ENCODE data around the gene RAB3A.

The RAB3A gene

DNA sequence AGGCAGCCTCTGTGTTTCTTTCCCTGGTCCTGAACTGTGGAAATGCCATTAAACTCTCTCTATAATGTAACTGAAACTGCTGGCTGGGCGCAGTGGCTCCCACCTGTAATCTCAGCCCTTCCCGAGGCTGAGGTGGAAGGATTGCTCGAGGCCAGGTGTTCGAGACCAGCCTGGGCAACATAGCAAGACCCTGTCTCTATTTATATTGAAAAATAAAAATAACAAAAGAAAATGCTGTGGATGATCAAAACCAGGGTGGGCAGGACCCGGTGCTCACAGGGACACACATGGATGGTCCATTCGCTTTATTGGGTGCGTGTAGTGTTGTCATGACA lies 7.4 kb downstream of the RAB3A start:
- DNase-seq: no peak

DNA sequence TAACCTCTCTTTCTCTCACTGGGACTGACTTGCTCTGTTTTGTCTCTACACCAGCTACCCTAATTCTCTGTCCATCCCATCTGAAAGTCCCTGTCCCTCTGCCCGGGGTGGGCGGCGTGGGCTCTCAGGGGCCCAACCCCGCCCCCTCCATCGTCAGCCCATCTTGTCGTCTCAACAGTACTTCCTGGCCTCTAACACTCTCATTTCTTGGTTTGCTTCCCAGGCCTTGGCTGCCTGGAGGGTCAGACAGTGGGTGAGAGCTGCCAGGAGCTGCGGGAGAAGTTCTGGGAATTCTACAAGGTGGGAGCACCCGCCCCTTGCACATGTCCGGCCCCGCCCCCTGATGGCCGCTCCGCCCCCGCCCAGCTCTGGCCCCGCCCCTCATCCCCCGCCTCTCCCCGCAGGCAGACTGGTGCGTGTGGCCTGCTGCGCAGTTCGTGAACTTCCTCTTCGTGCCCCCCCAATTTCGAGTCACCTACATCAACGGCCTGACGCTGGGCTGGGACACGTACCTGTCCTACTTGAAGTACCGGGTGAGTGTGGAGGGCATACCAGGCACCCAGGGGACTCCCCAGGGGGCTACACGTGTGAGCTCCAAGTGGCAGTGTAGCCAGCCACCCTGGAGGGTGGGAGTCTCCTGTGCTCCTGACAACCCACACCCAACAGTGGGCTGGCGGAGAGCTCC lies 9.1 kb downstream of the RAB3A start:
- no peak for DNase-seq

DNA sequence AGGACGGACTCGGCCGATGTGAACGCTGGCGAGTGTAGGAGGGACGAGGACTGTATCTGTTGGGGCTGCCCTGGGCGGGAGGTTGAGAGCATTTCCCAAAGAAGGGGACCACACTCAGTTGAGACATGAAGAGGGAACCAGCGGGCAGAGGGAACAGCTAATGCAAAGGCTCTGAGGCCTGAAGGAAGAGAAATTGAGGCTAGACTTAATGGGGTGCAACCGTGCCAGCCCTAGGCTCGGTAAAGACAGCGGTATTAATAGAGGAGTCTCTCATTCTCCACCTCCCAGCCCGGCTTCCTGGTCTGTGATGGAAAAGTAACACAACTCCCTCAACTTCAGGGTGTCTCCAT lies 9.7 kb downstream of the RAB3A start:
- DNase-seq: no peak

DNA sequence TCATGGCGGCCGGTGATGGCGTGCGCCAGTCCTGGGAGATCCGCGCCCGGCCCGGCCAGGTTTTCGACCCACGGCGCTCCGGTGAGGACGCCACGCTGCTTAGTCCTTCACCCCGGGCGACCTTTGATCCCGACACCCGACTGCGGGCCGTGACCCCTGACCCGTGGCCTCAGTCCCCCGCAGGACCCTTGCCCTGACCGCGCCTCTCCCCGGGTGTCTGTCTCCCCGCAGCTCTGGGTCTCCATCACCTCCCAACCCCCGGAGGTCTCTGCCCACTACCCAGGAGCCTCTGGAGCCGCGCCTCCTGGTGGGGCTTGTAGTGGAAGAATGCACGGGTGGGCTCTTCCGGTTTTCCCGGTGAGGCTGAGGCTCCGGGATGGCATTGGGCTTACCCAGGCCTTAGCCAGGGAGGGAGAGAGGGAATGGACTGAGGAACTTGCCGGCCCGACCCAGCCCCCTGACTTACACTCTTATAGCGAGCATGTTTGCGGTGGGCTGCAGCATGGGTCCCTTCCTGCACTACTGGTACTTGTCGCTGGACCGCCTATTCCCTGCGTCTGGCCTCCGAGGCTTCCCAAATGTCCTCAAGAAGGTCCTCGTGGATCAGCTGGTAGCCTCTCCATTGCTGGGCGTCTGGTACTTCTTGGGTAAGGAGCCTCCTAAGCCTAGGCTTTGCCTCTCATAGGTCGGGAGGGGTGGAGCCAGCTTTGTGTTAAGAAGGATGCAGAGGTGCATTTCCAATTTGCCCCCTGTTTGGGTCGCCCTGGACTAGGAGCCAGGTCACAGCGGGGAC lies 10.3 kb downstream of the RAB3A start:
- no peak for DNase-seq

DNA sequence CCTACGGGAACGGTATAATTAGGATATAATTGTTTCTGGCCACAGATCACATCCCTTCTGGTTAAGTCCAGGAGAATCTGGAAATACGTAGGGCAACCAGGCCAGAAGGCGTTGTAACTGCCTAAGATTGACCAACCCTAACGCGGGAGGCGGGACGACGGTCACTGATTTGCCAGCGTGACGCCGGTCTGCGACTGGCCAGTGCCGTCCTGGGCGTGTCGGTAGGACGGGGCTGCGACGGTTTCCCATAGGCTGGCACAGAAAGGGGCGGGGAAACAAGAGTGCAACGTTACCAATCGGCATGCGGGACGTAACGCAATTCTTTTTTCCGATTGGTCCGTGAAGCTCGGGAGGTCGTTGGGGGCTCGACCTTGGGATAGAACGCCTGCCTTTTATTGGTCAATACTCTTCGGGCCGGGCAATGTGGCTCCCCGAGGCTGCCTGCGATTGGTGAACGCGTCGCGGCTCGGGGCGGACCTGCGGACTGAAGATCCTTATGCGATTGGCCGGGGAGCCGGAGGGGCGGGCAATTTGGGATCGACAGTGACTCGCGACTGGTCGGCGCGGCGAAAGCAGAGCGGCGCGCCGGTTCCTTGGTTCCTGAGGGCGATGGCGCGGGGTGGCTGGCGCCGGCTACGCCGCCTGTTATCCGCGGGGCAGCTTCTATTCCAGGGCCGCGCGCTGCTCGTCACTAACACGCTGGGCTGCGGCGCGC lies 11.0 kb downstream of the RAB3A start, which contains the start of gene MPV17L2:
Gene MPV17L2, plus strand, starts transcription at position 546 of the 715 bp plus-strand sequence. Its CDS starts 64 bp downstream, at position 610.
- peak; percentile 99 for DNase-seq

DNA sequence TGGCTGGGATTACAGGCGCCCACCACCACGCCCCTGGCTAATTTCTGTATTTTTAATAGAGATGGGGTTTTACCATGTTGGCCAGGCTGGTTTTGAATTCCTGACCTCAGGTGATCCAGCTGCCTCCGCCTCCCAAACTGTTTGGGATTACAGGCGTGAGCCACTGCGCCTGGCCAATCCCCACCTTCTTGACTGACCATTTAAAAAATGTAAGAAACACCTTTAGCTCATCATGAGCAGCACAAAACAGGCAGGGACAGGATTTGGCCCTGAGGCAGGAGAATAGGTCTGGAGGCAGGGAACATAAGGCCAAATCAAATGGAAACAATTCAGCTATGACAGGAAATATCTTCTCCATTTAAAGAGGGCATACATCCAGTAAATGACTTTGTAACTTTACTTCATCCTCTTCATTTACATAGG lies 12.2 kb downstream of the RAB3A start:
- no peak for DNase-seq

DNA sequence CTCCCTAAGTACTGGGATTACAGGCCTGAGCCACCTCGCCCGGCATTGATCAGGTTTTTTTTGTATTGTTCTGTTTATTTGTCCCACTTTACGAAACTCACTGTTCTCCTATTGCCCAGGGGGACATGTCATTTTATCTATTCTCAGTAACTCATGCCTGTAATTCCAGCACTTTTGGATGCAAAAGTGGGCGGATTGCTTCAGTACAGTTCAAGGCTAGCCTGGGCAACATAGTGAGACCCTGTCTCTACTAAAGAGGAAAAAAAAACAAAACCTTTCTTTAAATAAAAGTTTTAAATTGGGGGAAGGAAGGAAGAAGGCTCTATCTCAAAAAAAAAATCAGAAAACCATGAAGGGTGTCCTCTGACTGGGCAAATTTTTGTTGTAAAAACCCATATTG lies 13.6 kb downstream of the RAB3A start:
- DNase-seq: no peak

DNA sequence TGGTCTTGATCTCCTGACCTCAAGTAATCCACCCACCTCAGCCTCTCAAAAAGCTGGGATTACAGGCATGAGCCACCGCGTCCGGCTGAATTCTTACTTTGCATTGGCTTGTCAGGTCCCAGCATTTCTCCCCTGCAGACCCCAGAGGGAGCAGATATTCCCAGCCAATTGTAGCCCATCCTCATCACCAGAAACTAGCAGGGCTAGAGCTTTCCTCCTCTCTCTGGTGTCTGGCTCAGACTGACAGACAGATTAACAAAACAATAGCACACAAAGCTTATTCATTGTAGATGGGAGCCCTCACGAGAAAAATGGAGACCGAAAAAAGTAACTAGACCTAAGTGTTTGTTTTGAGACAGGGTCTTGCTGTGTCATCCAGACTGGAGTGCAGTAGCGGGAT lies 18.3 kb downstream of the RAB3A start:
- DNase-seq: no peak

DNA sequence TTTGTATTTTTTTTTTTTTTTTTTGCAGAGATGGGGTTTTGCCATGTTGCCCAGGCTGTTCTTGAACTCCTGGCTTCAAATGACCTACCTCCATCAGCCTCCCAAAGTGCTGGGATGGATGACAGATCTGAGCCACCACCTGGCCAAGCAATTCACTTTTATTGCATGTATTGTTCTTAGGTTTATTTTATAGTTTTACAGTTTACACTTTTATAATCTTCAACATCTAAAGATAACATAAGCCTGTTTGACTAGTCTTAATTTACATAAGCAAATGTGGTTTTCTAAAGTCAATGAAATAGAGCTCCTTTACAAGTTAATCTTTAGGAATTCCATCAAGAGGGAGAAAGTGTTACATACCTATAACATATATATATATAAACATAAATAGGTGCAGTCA lies 20.3 kb downstream of the RAB3A start:
- no peak for DNase-seq

DNA sequence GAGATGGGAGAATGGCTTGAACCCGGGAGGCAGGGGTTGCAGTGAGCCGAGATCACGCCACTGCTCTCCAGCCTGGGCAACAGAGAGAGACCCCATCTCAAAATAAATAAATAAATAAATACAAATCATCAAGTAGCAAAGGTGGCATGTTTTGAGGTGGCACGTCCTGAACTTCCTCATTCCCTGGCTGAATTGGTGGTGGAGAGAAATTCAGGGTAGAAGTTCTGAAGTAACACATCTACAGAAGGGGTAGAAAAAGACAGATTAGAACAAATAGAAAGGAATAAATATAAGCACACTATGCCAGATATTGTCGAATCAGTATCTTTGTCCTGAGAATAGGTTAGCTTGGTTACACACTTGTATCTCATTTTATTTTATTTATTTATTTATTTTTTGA lies 23.9 kb downstream of the RAB3A start:
- DNase-seq: no peak

DNA sequence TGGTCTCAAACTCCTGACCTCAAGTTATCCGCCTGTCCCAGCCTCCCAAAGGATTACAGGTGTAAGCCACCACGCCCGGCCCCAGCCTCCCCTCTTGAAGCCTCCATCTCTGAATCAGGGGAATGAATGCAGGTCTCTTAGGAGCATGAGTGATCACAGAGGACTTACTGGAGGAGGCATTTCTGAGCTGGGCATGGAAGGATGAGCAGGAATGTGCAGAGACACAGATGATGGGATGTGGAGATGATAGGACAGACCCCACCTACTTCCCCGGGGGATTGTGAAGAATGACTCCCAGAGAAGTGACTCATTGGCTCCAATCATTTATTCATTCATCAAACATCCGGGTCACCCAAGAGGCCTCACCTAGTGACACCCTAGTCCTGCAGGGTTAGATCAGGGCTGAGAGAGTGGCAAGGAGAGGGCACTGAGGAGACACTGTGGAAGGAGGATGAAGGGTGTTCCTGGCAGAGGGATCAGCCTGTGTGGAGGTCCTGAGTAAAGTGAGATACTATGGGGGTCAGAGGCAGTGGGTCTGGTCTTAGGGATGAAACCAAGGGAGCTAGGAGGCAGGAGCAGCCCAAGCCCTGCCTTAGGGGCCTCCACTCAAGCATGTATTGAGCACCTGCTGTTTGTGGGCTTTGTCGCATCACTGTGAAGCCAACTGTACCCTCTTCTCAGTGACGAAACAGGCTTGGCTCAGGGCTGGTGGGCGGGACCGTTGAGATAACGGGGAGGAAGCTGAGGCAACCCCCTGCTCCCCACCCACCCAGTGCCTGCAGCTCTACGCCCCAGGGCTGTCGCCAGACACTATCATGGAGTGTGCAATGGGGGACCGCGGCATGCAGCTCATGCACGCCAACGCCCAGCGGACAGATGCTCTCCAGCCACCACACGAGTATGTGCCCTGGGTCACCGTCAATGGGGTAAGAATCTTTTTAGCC lies 27.2 kb downstream of the RAB3A start:
- no peak for DNase-seq

DNA sequence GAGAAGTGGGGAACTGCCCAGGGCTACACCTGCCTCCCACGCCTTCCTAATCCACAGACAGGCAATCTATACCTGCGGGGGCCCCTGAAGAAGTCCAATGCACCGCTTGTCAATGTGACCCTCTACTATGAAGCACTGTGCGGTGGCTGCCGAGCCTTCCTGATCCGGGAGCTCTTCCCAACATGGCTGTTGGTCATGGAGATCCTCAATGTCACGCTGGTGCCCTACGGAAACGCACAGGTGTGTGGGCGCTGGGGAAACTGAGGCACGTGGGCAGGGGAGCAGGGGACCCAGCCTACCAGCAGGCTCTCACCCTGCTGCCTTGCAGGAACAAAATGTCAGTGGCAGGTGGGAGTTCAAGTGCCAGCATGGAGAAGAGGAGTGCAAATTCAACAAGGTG lies 28.9 kb downstream of the RAB3A start:
- no peak for DNase-seq

DNA sequence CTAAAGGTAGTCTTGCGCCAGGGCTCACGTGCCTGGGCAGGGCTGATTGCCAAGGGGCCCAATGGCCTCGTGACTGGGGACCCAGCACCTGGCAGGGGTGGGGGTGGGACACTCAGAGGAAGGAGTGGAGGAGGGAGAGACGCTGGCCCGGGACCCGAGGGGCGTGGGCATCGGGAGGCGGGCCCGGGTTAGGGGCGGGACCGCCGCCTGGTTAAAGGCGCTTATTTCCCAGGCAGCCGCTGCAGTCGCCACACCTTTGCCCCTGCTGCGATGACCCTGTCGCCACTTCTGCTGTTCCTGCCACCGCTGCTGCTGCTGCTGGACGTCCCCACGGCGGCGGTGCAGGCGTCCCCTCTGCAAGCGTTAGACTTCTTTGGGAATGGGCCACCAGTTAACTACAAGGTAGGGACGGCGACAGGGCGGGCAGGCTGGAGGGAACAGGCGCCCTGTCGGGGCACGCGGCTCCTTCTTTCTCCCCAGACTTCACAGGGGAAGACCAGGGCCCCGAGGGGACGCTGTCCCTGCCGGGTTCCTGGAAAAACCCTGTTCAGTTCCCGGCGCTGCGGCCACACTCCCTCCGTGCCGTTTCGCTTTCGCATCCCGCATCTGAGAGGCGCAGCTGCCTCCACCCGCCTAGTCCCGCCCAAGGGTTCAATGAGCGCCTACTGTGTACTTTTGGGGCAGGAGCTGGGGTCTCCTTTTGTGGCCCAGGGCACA lies 30.1 kb downstream of the RAB3A start, which contains the start of gene IFI30:
Gene IFI30, plus strand, starts transcription at position 242 of the 717 bp plus-strand sequence. Its CDS starts 29 bp downstream, at position 271.
- DNase-seq: peak; percentile 79 to 82

DNA sequence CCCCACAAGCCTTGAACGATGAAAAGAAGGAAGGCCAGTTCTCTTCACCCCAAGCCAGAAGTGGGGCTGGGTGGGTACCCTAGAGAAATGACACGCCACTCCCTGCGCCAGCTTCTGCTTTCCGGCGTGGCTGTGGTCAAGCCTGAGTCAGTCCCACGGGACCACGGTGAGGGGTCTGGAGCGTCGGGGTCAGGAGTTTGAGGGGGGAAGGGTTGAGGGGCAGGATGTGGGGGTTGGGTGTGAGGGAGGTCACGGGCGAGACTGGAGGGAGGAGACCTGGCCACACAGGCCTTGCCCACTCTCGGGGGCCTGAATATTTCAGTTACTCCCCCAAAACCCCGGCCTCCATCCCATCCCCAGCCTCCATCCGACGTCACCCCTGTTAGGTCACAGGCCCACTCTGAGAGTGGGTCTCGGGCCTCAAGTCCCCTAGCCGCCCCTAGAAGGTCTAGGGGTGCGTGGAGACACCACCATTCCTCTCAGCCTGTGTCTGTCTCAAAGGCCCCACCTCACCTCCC lies 30.7 kb downstream of the RAB3A start:
- no peak for DNase-seq

DNA sequence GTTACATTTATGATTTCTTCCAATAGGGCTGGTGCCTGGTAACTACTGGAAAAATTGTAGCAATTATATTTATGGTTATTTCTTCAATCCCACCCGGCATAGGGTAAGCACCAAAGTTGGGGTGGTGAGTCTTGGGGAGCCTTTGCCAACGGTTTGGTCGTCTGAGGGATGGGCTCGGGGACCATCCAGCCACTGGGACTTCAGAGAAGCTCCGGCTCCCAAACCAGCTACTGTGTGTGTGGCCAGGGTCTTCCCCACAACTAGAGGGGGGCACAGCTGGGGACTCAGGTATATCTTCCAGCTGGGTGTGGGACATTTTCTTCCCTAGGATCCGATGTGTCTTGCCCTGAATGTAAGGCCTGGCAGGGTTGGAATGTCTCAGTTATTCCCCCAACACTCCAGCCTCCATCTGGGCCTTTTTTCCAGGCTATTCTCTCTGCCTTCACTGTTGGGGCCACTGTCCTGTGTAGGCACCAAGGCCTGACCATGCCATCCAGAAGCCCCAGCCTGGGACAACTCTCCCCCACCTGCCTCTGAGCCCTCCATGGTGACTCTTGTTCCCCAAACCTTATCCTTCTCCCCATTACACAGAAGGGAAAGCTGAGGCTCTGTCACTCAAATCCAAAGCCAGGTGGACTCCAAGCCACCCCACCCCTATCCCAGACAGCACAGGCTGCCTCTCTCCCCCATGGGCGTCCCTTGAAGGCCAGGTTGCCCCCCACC lies 31.4 kb downstream of the RAB3A start:
- no peak for DNase-seq

DNA sequence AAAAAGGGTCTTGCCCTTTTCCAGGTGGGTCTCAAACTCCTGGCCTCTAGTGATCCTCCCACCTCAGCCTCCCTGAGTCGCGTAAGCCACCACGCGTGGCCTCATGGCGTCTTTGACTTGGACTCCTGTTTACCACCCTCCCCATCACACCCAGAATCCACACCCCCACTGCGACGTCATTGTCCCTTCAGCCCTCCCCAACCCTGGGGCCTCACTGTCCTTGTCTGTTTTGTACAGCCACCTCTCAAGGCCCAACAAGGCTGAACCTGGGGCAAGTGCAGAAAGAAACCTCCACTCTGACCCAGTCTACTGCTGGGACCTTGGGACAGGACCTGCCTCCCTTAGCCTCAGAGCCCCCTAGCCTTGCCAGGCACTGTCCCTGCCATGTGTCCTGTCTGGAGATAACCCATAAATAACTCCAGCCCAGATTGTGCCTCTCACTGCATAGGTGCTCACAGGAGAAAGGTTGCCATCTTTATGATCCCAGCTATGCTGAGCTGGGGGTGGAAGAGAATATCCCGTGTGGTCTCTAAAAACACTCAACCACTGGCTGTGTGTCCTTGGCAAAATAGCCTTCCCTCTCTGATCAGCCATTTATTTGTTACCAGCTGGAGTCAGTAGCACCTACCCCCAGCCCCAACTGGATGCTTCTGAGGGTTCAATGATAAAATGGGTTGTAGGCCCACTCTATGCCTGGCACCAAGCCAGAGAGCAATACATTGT lies 32.1 kb downstream of the RAB3A start:
- DNase-seq: no peak

DNA sequence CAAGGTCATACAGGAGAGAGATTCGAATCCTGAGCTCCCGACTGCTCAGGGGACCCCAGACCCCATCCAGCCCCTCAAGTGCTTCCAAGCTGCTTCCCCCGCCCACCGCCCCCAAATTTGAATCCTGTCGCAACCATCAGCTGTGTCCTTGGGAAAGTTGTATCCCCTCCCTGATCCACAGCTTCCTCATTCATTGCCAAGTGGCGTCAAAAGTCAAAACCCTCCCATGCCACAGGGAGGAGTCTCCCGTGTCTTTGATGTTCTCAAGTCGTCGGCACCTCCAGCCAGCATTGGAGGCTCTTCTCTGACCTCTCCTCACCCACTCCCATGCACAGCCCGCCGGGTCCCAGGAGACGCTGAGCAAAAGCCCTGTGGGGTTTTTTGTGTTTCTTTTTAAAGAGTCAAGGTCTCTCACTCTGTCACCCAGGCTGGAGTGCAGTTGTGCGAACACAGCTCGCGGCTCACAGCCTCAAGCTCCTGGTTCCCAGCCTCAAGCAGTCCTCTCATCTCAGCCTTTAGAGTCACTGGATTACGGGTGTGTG lies 33.1 kb downstream of the RAB3A start:
- no peak for DNase-seq

DNA sequence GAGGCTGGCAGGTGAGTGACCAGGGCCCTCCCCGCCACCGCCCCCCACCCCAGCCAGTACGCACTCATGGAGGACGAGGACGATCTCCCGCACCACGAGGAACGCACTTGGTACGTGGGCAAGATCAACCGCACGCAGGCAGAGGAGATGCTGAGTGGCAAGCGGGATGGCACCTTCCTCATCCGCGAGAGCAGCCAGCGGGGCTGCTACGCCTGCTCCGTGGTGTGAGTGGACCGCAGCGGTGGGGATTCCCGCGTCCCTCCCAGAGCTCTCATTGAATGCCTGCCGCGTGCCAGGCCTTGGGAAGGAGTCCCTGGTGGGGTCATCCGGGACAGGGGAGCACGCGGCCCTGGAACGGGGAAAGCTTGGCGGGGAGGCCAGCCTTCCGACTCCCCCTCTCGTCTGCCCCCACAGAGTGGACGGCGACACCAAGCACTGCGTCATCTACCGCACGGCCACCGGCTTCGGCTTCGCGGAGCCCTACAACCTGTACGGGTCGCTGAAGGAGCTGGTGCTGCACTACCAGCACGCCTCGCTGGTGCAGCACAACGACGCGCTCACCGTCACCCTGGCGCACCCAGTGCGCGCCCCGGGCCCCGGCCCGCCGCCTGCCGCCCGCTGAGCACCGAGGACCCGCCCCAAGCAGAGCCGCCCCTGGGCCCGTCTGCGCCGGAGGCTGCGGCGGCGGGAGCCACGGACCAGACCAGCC lies 35.0 kb downstream of the RAB3A start:
- no peak for DNase-seq

DNA sequence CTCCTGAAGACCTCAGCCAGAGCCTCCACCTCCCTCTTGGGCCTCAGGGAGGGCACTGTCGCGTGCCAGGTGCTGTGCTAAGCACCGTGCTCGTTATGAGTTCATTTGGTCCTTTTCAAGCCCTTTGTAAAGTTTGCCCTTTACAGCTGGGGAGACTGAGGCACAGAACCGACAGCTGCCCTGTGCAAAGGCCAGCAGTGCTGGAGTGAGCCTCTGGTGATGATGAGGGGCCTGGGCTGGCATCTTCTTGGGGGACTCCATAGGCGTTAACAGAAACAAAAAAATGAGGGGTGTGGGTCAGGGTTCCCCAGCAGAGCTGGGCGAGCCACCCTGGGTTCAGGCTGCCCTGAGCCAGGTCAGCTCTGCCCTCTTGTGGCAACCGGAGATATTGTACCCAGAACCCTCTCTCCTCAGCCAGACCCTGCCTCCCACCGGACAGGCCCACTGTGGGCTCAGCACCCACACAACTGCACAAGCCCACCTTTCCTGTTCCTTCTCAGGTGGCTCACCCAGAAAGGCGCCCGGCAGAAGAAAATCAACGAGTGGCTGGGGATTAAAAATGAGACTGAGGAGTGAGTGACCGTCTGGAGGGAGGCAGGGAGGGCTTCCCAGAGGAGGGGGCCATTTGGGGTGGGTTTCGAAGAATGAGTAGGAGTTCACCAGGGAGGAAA lies 35.7 kb downstream of the RAB3A start:
- peak in 1 of 2 experiments; percentile 27 for DNase-seq

Measured in SHP77 (cell line).